HG03060 (cell line): ENCODE measurements around the gene MROH2A.

Experiments used
- ATAC-seq: cut with Tn5 transposase; IDR thresholded peaks from one replicate; pipeline ENCODE4 v1.9.1; 2021; ENCODE audit warnings: low read depth, moderate number of reproducible peaks; ENCODE audit not compliant: unreplicated experiment

Gene MROH2A

DNA sequence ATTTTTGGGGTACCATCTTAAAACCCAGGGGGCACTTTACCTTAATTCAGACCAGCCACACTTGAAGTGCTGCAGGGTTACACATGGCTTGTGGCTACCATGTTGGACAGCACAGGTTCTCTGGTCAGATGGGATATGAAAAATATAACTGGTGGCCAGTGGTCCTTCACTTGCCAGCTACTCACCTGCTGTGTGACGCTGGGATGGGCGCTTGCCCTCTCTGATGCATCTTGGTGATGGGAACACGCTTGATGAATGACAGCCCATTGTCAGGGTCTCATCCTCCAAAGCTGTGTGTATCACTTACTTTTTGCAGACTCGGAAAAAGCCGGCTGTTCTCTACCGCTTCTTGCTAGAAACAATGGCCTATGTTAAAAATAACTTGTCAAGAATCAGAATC lies 53.7 kb downstream of the MROH2A start:
- ATAC-seq = no peak

DNA sequence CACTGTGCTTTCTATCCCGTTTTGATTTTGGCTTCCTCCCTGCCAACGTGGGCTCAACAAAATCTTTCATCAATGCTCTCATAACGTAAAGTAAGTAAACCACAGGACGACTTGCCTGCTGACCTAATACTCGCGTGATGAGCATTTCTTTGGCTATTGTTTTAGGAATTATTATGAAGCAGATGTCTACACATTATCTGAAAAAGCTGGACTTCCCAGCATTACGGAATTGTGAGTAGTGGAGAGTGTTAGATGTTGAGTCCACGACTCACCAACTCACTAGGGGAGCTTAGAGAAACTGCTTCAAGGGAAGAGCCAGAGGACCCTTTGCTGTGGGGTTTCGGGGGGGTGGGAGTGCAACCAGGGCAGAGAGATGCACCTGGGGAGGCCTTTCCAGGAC lies 54.3 kb downstream of the MROH2A start:
- no peak for ATAC-seq

DNA sequence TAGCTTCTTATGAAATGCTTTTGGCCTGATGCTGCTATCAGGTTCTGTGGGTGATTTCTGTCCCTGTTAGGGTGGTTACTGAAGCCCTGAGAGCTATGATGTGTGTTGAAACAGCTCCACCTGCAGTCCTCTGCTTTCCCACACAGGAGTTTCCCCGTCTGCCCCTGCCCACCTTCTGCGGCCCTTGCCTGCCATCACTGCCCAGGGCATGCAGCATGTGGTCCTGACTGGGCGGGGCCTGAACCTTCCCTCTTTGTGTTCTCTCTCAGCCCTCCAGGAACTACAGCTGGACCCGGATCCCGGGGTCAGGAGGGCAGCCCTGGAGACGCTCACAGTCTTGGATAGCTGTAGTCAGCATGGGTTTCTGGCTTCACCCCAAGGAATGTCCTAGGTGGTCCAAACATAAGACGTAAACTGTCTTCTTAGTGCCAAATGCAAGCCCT lies 54.8 kb downstream of the MROH2A start:
- ATAC-seq = no peak

DNA sequence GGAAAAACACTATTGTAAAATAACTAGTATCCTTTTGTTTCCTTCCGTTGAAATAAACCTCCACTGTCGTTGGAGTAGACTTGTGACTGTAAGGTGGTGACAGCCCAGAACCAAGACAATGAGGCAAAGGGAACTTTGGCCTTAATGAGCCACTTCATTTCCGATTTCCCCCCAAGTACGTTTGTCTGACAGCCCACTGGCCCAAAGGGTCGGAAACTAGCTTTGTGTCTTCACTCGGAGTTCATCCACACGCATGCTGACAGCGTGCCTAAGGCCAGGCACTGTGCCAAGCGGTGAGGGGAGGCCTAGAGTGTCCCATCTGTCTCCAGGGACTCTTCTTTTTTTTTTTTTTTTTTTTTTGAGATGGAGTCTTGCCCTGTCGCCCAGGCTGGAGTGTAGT lies 55.2 kb downstream of the MROH2A start:
- ATAC-seq = no peak

DNA sequence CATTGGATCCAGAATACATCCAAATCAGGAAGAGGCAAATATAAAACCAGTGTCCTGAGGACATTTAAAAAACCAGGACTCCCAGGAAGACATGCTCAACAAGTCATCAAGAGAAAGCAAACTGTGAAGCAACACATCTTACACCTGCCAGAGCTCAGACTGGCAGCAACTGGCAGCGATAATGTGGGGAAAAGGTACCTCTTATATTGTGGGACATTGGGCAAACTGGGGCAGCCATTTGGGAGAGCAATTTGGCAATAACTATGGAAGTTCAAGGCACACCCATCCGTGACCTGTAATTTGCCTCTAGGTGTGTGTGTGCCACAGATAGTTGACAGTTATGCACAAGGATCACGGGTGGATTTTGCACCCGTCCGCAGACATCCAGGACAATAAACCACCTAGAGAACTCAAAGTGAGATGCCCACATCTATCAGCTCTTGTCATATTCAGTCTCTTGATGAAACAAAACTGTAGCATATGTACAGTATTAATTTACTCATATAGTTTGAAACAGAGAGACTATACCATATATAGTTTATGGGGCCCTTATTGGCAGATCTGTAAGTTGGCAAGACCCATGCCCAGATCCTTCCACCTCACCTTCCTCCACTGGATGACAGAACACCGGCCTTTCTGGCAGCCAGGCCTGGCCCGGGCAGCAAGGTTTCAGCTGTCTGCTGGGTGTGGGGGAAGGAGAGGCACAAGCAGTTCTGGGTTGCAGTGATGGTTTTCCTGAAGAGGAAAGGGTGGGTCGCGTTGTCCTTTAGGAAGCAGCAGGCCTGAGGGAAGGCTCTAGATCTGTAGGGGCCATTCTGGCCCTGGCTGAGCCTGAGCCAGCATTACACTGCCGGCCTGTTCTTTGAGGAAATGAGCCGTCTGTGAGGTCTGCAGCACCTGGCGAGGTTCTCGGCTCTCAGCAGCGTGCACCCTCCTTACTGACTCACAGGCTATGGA lies 57.4 kb downstream of the MROH2A start:
- ATAC-seq = no peak

DNA sequence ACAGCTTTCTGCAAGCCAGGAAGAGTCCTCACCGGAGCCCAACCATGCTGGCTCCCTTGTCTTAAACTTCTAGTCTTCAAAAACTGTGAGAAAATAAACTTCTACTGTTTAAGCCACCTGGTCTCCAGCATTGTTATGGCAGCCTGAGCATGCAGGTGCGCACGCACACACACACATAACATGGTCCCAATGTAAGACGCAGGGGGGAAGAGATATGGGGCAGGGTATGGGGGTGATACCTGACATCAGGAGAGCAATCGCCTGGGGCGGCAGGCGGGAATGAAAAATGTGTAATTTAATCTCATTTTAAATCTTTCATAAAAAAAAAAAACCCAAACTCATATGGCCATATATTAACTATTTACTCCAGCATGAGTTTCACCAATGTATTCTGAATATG lies 58.2 kb downstream of the MROH2A start:
- ATAC-seq = no peak

DNA sequence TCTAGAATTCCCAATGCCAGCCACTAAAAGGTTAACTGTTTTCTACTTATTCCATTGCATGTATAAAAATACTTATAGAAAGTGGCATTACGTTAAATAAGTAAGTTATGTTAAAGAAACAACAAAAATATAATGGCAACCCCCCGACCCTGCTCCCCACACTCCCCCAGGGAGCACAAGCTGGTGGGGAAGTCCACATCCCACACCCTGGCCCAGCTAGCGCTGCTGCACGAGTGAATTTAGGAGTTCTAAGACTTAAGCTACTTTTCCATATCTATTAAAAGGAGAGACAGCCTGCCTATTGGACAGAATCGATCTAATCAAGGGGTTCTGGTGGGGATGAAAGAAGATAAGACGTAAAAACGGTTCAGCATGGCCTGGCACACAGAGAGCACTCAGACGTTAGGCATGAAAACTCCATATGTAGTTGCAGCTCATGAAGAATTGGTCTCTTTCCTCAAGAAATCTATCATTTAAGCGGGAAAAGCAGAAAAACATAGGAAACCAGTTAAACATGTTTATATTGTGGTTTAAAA lies 59.6 kb downstream of the MROH2A start:
- ATAC-seq = no peak

DNA sequence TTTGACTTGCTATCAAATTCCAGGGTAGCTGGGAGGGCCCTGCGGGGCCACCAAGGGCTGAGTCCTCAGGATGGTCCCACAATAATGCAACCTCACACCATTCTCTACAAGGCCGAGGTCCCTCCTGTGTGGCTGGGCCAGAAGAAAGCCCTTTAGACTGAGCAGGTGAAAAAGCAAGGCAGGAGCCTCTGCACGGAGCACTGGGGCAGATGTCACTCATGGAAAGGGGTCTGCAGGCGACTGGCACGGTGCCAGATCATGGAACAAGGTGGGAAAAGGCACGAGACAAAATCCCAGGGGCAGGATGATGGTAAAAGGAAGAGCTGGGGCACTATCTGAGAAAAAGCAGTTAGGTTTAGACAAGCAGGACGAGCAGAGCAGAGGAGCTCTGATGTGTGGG lies 60.1 kb downstream of the MROH2A start:
- ATAC-seq = no peak

DNA sequence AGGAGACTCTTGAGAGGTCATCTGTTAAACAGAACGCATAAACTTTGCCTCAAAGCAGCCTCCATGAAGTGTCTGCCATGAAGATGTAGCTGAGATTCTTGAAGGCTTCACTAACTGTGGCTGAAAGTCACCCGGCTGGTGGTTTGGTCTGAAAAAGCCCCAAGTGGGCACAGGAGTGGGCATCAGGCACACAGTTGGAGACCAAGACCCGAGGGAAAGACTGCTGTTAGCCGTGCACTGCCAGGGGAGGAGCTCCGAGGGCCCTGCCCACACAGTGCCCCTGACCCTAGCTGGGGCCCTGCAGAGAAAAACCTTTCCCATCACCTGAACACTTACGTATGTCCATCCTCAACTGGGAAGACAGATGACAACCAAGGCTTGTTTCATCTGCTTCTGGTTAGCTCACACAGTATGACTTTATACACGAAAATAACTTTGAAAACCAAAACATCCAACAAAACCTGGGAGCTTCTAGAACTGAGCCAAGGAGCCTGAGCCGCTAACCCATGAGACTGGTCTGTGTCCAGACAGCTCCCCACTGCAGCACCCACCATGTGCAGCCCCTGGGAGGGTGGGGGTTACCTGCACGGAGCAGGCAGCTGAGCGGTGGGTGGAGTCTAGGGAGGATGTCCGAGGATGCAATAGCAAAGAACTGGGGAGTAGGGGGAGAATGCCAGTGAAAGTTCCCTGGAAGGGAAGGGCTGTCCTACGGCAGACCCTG lies 60.8 kb downstream of the MROH2A start:
- no peak for ATAC-seq

DNA sequence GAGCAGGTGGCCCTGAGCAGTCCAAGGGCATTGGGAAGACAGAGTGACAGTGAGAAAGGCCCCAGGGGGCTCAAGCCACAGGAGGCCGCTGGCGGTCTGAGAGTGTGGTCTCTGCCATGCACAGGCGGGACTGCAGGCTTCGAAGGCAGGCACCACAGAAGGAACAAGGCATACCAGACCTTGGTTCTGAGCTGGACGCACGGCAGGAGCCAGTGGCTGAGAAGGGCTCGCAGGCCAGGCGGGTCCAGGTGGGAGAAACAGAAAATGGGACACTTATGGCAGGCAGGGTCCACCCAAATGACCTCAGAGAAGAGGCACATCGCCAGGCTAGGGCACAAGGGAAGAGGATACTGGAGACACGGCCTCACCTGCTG lies 61.3 kb downstream of the MROH2A start:
- ATAC-seq = no peak

DNA sequence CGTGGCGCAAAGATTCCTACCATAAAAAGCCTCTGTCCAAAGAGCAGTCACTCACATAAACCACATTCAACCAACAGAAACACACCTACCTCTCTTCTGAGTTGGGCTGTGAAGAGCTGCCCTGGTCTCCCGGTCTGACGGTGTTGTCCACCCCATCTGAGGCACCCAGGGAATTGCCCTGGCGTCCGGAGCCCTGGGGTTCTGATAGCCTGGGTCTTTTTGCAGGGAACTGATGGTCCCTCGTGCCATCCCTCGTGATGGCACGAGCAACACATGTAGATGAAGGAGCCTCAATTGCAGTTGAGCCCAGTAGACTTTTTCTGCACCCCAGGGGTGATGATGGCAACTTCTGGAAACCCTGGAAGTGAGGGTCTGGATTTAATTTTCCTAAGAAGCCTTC lies 62.4 kb downstream of the MROH2A start:
- no peak for ATAC-seq

DNA sequence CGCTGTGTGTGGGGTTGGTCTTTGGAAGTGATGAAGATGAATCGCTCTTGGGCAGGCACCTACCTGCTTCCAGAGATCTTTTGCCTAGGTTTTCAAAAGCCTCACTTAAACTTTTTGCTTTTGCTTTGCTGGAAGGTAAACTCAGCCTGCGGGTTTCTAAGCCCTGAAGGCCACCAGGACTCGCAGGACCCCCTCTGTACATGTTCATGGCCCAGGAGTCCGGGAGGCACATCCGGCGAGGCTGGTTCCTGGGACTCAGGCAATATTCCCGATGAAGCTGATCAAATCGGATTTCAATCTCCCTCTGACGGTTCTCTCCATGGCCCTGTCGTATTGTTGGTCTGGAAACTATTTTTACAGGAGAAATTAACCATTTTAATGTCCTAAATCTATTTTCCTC lies 63.1 kb downstream of the MROH2A start:
- ATAC-seq = no peak

DNA sequence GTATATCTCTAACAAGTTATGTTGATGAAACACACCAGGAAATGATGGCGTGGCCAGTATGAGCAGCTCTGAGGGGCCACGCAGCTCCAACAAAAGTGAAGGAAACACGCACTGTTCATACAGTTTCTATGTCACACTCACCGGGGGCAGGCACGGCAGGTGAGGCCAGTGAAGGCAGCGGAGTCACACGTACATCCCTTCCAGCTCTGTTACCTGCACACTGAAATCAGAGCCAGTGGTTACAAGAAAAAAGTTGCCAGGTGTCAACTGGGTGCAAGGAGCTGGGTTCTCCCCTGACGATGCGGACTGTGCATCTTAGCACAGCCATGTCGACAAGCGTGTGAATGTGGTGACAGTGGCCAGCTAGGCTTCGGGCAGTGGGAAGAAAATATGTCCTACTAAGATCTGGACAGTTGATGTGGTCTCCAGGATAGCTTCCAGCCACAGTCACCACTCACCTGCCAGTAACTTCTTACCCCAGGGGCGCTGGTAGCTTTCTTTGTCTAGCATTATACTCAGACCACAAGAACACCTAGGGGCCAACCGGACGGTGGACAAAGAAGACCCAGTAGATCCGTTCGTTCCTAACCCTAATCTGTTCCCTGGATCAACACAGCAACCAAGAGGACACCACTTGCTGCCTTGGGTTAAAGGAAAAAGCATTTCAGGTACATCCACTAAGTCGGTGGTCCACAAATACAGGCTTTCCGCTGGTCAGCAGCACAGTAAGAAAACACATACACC lies 66.1 kb downstream of the MROH2A start:
- ATAC-seq = no peak

DNA sequence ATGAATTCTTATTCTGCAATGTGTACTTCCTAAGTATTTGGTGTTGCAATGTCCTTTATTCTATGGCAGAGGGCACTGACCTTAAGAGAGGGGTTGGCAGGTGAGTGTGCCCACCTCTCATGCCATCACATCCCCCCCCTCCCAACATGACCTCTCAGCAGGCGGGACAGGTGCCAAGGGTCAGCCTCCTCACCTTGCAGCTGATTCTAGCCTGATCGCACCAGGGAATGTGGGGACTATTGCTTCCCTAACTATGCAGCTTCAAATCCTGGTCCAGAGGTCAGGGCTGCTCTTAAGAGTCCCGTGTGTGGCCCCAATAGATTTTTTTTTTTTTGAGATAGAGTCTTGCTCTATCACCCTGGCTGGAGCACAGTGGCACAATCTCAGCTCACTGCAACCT lies 66.7 kb downstream of the MROH2A start:
- no peak for ATAC-seq

DNA sequence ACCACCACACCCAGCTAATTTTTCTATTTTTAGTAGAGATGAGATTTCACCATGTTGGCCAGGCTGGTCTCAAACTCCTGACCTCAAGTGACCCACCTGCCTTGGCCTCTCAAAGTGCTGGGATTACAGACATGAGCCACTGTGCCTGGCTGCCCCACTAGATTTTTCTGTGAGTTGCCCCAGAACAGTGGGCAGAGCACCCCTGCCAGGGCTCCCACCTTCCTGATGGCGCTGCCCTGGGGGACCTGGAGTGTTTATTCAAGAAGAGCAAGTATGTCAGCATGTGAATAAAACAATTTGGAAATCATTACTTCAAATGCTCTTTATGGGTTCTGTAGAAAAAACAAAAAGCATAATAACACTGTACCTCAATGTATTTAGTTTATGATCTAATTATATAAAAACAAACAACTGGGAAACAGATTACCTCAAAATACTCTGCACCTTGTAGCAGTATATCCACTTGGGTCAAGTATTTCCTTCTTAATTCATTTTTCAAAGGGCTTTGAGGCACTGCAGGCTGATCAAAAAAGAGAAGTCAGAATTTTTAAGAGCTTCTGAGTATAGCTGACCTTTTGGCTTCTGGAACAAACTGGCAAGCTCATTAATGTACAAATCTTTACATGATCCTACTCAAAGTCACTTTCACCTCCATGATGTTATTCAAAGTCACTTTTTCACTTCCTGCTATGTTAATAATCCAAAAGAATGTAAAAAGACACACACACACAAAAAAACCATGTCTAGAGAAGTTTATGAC lies 67.4 kb downstream of the MROH2A start:
- no peak for ATAC-seq

DNA sequence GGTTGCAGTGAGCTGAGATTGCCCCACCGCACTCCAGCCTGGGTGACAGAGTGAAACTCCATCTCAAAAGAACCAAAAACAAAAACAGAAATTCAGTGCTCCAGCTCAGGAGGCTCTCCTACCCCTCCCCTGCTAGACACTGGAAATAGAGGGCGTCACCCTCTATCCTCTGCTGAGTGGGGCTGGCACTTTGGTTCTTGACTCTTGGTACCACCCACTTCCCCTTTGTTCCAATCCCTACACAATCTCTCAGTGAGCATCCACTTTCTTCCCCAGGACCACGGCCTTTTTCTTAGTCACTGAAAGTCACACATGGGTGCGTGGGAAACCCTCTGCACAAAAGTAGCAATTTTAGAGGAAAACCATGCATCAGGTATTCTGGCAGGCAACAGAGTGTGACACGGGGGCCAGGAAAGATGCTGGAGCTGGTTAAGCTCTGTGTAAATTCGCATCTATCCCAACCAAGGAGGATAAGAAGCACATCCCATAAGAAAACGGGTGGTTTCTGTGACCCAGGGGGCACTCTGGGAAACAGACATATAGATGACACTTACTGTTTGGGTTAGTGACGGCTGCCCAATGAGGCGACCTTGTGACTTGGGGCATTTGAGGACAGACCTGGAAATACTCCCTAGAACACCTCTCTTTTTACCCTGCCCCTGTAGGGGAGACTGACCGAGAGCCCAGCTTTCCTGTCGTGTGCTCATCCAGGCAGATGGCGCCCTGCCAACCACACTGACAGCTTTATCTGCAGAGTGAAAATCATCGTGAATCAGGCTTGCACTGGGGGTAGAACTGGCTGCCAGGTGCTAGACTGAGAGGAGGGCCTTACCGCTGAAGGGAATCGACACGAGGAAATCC lies 68.5 kb downstream of the MROH2A start:
- ATAC-seq = no peak

DNA sequence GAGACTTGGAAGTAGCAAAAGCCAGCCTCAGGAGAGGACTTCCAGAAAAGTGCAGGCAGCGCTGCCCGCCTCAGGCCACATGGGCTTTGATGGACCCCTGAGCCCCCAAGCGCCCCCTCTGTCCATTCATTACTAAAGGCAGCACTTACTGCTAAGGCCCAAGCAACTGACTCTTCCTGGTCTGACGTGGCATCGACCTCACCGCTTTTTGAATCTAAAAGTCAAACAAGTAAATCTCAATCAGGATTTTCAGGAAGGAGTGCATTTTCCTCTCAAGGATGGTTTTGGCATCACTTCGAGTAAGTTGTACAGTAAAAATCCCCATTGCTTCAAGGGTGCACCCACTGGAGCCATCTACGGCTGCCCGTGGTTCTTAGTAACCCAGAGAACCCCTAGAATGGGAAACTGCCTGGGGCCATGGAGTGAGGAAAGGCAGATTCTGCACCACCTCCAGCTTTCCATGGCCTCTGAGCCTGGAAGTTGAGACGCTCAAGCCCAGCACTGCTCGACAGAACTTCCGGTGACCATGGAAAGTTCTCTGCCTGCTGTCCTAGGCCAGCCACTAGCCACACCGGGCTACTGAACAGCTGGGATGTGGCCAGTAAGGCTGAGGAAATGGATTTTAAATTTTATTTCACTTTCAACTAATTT lies 69.2 kb downstream of the MROH2A start:
- no peak for ATAC-seq

DNA sequence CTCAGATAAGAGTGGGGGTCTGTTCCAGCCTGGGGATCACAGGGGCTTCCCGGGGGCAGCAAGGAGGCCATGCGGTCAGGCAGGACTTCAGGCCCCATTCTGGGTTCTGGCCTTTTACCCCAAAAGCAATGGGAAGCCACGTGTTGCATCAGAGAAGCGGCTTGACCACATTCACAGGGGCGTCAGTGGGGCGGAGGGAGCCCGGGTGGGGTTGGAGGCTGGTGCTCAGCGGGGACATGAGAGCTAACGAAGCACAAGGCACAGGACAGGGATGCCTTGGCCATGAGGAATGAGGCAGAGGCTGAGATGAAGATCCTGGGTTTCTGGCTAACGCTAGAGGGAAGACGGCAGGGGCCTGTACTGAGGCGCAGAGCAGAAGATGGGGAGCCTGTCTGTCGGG lies 70.1 kb downstream of the MROH2A start:
- ATAC-seq = no peak
